HepG2 (cell line): ENCODE measurements around the gene PLSCR1. TPM values are rescaled to one million over a fixed set of nuclear protein-coding genes. Genes with fewer than 3 reads are reported as not detected.

ENCODE experiments used
- ATAC-seq: fragments of 200-7000 bp; cut with Tn5 transposase; 3 replicates; pipeline ENCODE4 v1.9.1; 2020; ENCODE audit warnings: mild to moderate bottlenecking, moderate library complexity
- BruUV-seq: library from RNA; stranded (reverse); fragments of 400-500 nt; replicated peaks from 2 replicates; lab custom pipeline; 2021; lab: Mats Ljungman, UMichigan
- CTCF ChIA-PET: fragments of 300-600 bp; formaldehyde crosslinking; extraction: SDS; loops from one replicate; lab custom pipeline; 2021; ENCODE audit warnings: low total read pairs, inconsistent platforms, low intra/inter-chr PET ratio; lab: Yijun Ruan, JAX
- POLR2A ChIA-PET: fragments of 350-600 bp; sonication (Branson Sonifier 250); formaldehyde crosslinking; loops from one replicate; lab custom pipeline; 2020; ENCODE audit warnings: antibody characterized with exemption, inconsistent platforms; lab: Yijun Ruan, JAX
- DNase-seq: peaks from one replicate; pipeline ENCODE4 v3.0.0-alpha.2; 2015; ENCODE audit warnings: low spot score
- FAIRE-seq: peaks from 3 replicates; lab custom pipeline; 2011; peaks lifted over from hg19 to GRCh38; lab: Jason Lieb, UNC
- H2AFZ ChIP-seq: one replicate; pipeline ENCODE4 v1.6.1; 2011; ENCODE audit warnings: low read length, inconsistent platforms
- H3K27ac ChIP-seq: fragments of 300-600 bp; 3 replicates; pipeline ENCODE4 v1.8.0; 2011; ENCODE audit warnings: mixed run types, mild to moderate bottlenecking, mixed read lengths, low read length, inconsistent platforms; ENCODE audit not compliant: insufficient read depth; ENCODE audit errors: extremely low read length
- H3K27me3 ChIP-seq, 2 experiments: fragments of 200-600 bp in 1 of 2; 2 replicates in 1 of 2; 3 replicates in 1 of 2; pipeline versions ENCODE4 v1.6.0 to v1.8.0; 2011; ENCODE audit warnings: low read length in 2 of 2, mild to moderate bottlenecking in 2 of 2, moderate library complexity in 2 of 2, inconsistent platforms in 1 of 2; ENCODE audit not compliant: insufficient read depth in 2 of 2, control insufficient read depth in 1 of 2
- H3K36me3 ChIP-seq, 2 experiments: fragments of 200-600 bp in 1 of 2; replicated peaks in 1 of 2; 2 replicates in 1 of 2; 3 replicates in 1 of 2; pipeline versions ENCODE4 v1.5.1 to v1.8.0; 2011; ENCODE audit warnings: low read length in 2 of 2, inconsistent platforms in 1 of 2; ENCODE audit not compliant: insufficient read depth in 2 of 2, control insufficient read depth in 1 of 2
- H3K4me1 ChIP-seq: 2 replicates; pipeline ENCODE4 v1.5.1; 2012; ENCODE audit warnings: low read length, inconsistent platforms; ENCODE audit not compliant: insufficient read depth
- H3K4me2 ChIP-seq: 2 replicates; pipeline ENCODE4 v1.6.0; 2011; ENCODE audit warnings: low read depth, low read length, inconsistent platforms
- H3K4me3 ChIP-seq, 3 experiments: fragments of 200-600 bp in 1 of 3; sonication (generic), shearing (Covaris generic) in 1 of 3; replicated peaks in 1 of 3; 2 replicates each; pipeline ENCODE4 v1.5.1; 2011 to 2016; ENCODE audit warnings: low read length in 3 of 3, inconsistent platforms in 2 of 3, low read depth in 2 of 3, mild to moderate bottlenecking in 2 of 3, control low read depth in 1 of 3, mixed read lengths in 1 of 3; ENCODE audit not compliant: insufficient read depth in 1 of 3
- H3K79me2 ChIP-seq: one replicate; pipeline ENCODE4 v1.6.1; 2011; ENCODE audit warnings: low read length, inconsistent platforms; ENCODE audit not compliant: insufficient read depth
- H3K9ac ChIP-seq: 2 replicates; pipeline ENCODE4 v1.6.0; 2011; ENCODE audit warnings: mild to moderate bottlenecking, low read depth, low read length, inconsistent platforms; ENCODE audit not compliant: insufficient read depth
- H3K9me3 ChIP-seq: 2 replicates; pipeline ENCODE4 v1.5.1; 2012; ENCODE audit warnings: mild to moderate bottlenecking, low read length
- H4K20me1 ChIP-seq: 2 replicates; pipeline ENCODE4 v1.6.0; 2011; ENCODE audit warnings: inconsistent platforms, mild to moderate bottlenecking, low read length, moderate library complexity; ENCODE audit not compliant: insufficient read depth
- EED ChIP-seq: sonication (generic); formaldehyde crosslinking; IDR thresholded peaks from 2 replicates; pipeline ENCODE4 v1.5.0; 2020; ENCODE audit warnings: mild to moderate bottlenecking, missing genetic modification reagents
- HOMEZ ChIP-seq: IDR thresholded peaks from 2 replicates; pipeline ENCODE4 v1.6.1; 2016; ENCODE audit warnings: low read depth
- MED13 ChIP-seq: sonication (generic); formaldehyde crosslinking; IDR thresholded peaks from 2 replicates; pipeline ENCODE4 v1.5.0; 2020; ENCODE audit warnings: missing genetic modification reagents
- NCOA5 ChIP-seq: sonication (generic); formaldehyde crosslinking; IDR thresholded peaks from 2 replicates; pipeline ENCODE4 v1.4.0; 2020; ENCODE audit warnings: missing genetic modification reagents
- NFYC ChIP-seq: IDR thresholded peaks from 2 replicates; pipeline ENCODE4 v1.6.1; 2016; ENCODE audit warnings: missing genetic modification reagents, missing compliant biosample characterization
- PAWR ChIP-seq: sonication (generic); formaldehyde crosslinking; IDR thresholded peaks from 2 replicates; pipeline ENCODE4 v1.4.0; 2020; ENCODE audit warnings: missing genetic modification reagents, mild to moderate bottlenecking, borderline replicate concordance
- RBM22 ChIP-seq: fragments of 200-400 bp; formaldehyde crosslinking; optimal IDR thresholded peaks from 2 replicates; pipeline ENCODE3; 2017; ENCODE audit warnings: mild to moderate bottlenecking, low read length, moderate library complexity
- TOE1 ChIP-seq: sonication (generic); formaldehyde crosslinking; IDR thresholded peaks from 2 replicates; pipeline ENCODE4 v1.4.0; 2020; ENCODE audit warnings: mild to moderate bottlenecking, missing genetic modification reagents
- ZNF34 ChIP-seq: sonication (generic); formaldehyde crosslinking; IDR thresholded peaks from 2 replicates; pipeline ENCODE4 v1.4.0; 2020; ENCODE audit warnings: mild to moderate bottlenecking, missing genetic modification reagents, borderline replicate concordance
- ZNF44 ChIP-seq: sonication (generic); formaldehyde crosslinking; IDR thresholded peaks from 2 replicates; pipeline ENCODE4 v1.5.1; 2020; ENCODE audit warnings: mild to moderate bottlenecking, missing genetic modification reagents
- ZNF572 ChIP-seq: sonication (generic); formaldehyde crosslinking; IDR thresholded peaks from 2 replicates; pipeline ENCODE4 v1.5.1; 2020; ENCODE audit warnings: mild to moderate bottlenecking, missing genetic modification reagents
- ZNF709 ChIP-seq: sonication (generic); formaldehyde crosslinking; IDR thresholded peaks from 2 replicates; pipeline ENCODE4 v1.5.0; 2020; ENCODE audit warnings: mild to moderate bottlenecking, missing genetic modification reagents
- ZNF713 ChIP-seq: sonication (generic); formaldehyde crosslinking; IDR thresholded peaks from 2 replicates; pipeline ENCODE4 v1.4.0; 2020; ENCODE audit warnings: mild to moderate bottlenecking, missing genetic modification reagents
- ZSCAN31 ChIP-seq: sonication (generic); formaldehyde crosslinking; IDR thresholded peaks from 2 replicates; pipeline ENCODE4 v1.5.0; 2020; ENCODE audit warnings: low read depth, mild to moderate bottlenecking, missing genetic modification reagents
- ZUFSP ChIP-seq: sonication (generic); formaldehyde crosslinking; IDR thresholded peaks from 2 replicates; pipeline ENCODE4 v1.9.0; 2021; ENCODE audit warnings: missing genetic modification reagents, mild to moderate bottlenecking, borderline replicate concordance
- WGBS: methylation state at CpG from one replicate; pipeline ENCODE4 v1.1.6; 2017; ENCODE audit warnings: low lambda C conversion rate; 5-methylcytosine and 5-hydroxymethylcytosine counted together
- in situ Hi-C: cut with HindIII; loops from 2 replicates; pipeline ENCODE4 v1.10.0; 2017; ENCODE audit warnings: low pct_unique_long_range_greater_than_20kb; ENCODE audit not compliant: extremely low pct_ligation_motif_present
- intact Hi-C: fragments of 100-400 bp; cut with micrococcal nuclease; formaldehyde crosslinking; loops from one replicate; pipeline ENCODE4 v1.10.0; 2022; ENCODE audit not compliant: unreplicated experiment
- polyA plus RNA-seq, 8 experiments: library from polyadenylated mRNA; depleted of rRNA in 3 of 8; stranded (reverse) in 7 of 8; unstranded in 1 of 8; fragments of >200 nt; fragmentation: Illumina TruSeq in 4 of 8; extraction: Trizol in 4 of 8; gene quantifications; 2 replicates each; pipeline versions ENCODE4 v1.2.1 to v1.2.3, GENCODE V29; 2011 to 2016; ENCODE audit warnings: low read depth in 4 of 8, missing spikeins in 1 of 8, mixed read lengths in 1 of 8; ENCODE audit not compliant: insufficient read depth in 1 of 8
- total RNA-seq, 5 experiments: library from RNA; depleted of rRNA; stranded (reverse); fragments of >200 nt; fragmentation: Illumina TruSeq; extraction: Trizol; gene quantifications; 2 replicates each; pipeline ENCODE4 v1.2.3, GENCODE V29; 2016; ENCODE audit warnings: low read depth in 1 of 5
- TF ChIP-seq, protein P1 (sequence below): sonication (generic); formaldehyde crosslinking; conservative IDR thresholded peaks from 2 replicates; pipeline ENCODE4 v1.4.0; 2020; ENCODE audit warnings: missing genetic modification reagents

Gene PLSCR1
- total and polyA plus RNA-seq, 2 of the 13 experiments (the other 11 are each of a cell fraction or from before 2014, with no cell fraction given): 33.8 to 34.1 TPM

DNA sequence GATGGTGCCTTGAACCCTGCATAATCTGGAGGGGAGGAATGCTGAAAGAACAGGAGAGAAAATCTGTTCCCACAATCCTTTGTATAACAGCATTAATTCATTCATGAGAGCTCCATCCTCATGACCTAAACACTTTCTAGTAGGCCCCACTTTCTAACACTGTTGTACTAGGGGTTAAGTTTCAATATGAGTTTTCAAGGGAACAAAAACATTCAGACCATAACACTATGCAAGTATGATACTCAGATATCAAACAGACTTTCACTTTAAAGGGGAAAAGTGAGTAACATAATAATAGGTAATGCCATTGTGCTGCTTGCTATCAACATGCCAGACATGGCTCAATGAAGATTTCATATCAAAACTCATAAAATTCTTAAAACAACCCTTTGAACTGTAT lies 42.7 kb downstream of the PLSCR1 start:
- POLR2A ChIA-PET: no interaction called here
- Histone ChIP-seq H3K79me2 (no peaks in the 10 kb centered on the region), H3K36me3 (no peaks in the 10 kb centered on the region), H2AFZ (no peak overlapping the region), H3K4me3 (no peak overlapping the region), H3K27ac (no peak overlapping the region), H3K9ac (no peak overlapping the region), H3K4me2 (no peak overlapping the region), H3K4me1 (peaks cover 8% of the 10 kb centered on the region), H3K27me3 (no peaks in the 10 kb centered on the region), H3K9me3 (no peaks in the 10 kb centered on the region), H4K20me1 (no peaks in the 10 kb centered on the region)
- in situ Hi-C loops: no loop called here
- intact Hi-C loops: loop anchor here (5.0 kb wide), 1 partner anchor 76 kb away; no protein-coding TSS in a partner anchor
- TF ChIP-seq ZSCAN31 (no peak), ZNF572 (CRISPR knock-in tag) (no peak), MED13 (CRISPR knock-in tag) (no peak), TOE1 (CRISPR knock-in tag) (no peak), PAWR (CRISPR knock-in tag) (no peak), ZNF44 (CRISPR knock-in tag) (no peak), ZNF713 (no peak), NCOA5 (CRISPR knock-in tag) (no peak), NFYC (CRISPR knock-in tag) (no peak), RBM22 (no peak)
- no peak for FAIRE-seq
- no TSS peak for BruUV-seq
- CTCF ChIA-PET: no interaction called here
- ATAC-seq: no peak
- DNase-seq: no peak

DNA sequence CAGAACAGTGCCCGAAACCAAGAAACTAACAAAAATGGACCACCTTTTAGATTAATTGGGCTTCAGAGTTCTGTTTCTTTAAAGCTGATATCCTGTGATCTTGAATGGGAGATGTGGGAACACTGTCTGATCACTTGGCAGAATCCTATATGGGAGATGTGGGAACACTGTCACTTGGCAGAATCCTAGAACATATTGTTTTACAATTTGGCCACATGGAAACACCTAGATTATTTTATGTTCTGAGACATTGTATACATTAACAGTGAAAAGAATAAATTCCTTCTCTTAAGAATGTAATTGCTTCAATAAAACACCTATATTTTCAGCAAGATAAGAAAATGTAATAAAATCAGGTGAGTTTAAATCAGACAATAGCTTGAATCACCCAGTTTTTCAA lies 44.7 kb downstream of the PLSCR1 start:
- 0% methylated on average over 1 of the region's 1 CpG for WGBS
- ChIA-PET CTCF (no interaction called here), POLR2A (no interaction called here)
- ATAC-seq (no peak), DNase-seq (no peak), FAIRE-seq (no peak)
- Histone ChIP-seq H4K20me1 (no peaks in the 10 kb centered on the region), H3K4me3 (no peak overlapping the region), H3K36me3 (no peaks in the 10 kb centered on the region), H3K27ac (no peak overlapping the region), H3K4me1 (no peaks in the 10 kb centered on the region; the same call in 1 of the 2 replicates), H3K79me2 (no peaks in the 10 kb centered on the region), H3K4me2 (no peak overlapping the region), H3K9ac (no peak overlapping the region), H3K9me3 (no peaks in the 10 kb centered on the region), H3K27me3 (no peaks in the 10 kb centered on the region), H2AFZ (peak overlapping the region; percentile 27)
- intact Hi-C loops: loop anchor here (5.0 kb wide), 1 partner anchor 78 kb away; no protein-coding TSS in a partner anchor
- no TSS peak for BruUV-seq
- in situ Hi-C loops: no loop called here
- TF ChIP-seq ZUFSP (CRISPR knock-in tag) (no peak), ZNF34 (CRISPR knock-in tag) (no peak), EED (CRISPR knock-in tag) (no peak), HOMEZ (CRISPR knock-in tag) (no peak), ZNF709 (CRISPR knock-in tag) (no peak)
- TF ChIP-seq, protein P1, sequence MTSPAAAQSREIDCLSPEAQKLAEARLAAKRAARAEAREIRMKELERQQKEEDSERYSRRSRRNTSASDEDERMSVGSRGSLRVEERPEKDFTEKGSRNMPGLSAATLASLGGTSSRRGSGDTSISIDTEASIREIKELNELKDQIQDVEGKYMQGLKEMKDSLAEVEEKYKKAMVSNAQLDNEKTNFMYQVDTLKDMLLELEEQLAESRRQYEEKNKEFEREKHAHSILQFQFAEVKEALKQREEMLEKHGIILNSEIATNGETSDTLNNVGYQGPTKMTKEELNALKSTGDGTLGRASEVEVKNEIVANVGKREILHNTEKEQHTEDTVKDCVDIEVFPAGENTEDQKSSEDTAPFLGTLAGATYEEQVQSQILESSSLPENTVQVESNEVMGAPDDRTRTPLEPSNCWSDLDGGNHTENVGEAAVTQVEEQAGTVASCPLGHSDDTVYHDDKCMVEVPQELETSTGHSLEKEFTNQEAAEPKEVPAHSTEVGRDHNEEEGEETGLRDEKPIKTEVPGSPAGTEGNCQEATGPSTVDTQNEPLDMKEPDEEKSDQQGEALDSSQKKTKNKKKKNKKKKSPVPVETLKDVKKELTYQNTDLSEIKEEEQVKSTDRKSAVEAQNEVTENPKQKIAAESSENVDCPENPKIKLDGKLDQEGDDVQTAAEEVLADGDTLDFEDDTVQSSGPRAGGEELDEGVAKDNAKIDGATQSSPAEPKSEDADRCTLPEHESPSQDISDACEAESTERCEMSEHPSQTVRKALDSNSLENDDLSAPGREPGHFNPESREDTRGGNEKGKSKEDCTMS (CRISPR knock-in tag): no peak
